ENCODE data around the gene LRRC45. TPM values are rescaled to one million over a fixed set of nuclear protein-coding genes. Genes with fewer than 3 reads are reported as not detected.

LRRC45 gene
- total RNA-seq, 1 donor from 2014 or later: 17.3 TPM

DNA sequence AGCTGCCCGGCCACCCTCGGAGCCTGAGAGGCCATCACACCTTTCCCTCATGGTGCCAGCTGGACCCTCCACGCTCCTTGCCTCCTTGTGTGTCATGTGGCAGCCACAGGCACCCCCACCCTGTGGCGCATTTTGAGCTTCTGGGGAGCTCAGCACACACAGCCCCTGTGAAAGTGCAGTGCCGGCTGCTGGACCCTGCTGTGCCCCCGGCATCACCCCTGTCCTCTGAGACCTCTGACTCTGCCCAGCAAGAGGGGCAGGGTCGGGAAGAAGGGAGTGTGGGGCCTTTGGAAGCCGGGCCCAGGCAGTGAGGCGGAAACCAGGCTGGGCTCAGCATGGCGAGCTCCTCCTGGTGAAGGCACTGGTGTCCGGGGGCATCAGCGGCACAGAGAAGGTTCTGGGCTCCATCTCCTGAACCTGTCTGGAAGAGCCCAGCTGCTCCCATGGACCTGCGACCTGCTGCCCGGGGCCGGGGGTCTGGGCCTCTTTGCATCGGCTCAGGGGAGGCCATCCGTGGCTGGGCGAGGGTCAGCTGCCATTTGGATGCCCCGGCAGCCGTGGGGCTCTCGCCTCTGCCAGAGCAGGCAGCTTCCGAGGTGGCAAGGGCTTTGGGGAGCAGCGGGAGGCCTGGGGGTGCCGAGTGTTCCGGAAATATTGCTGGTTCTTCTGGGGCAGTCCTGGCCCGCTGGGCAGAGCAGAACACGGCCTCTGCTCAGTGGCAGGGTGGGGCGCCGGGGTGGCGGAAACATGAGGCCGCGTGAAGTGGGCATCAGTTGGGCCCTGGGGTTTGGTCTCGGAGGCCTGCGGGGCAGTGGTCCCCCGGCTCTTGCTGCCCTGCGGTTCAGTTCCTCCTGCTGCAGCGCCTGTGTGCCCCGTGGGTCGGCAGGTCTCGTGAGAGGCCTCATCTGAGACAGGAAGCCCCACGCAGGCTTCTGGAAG, 18.3 kb upstream of the LRRC45 start:
- Histone ChIP-seq H3K36me3 (no peaks in the 10 kb centered on the region), H3K9me3 (no peaks in the 10 kb centered on the region), H3K27me3 (ENCODE audit: low read depth) (no peaks in the 10 kb centered on the region), H3K4me1 (peaks cover 12% of the 10 kb centered on the region), H3K27ac (no peak overlapping the region), H3K4me3 (no peak overlapping the region)
- DNase-seq: no peak
- no peak for TF ChIP-seq CTCF (IDR thresholded peaks at IDR 0.05)
- no peak for ATAC-seq
- intact Hi-C loops (cut with DNase I): no loop called here

GRCh38 chr17:82005701-82006348, 17.3 kb upstream of the LRRC45 start:
- Histone ChIP-seq H3K27me3 (ENCODE audit: low read depth) (no peaks in the 10 kb centered on the region), H3K4me1 (peaks cover 12% of the 10 kb centered on the region), H3K27ac (no peak overlapping the region), H3K4me3 (no peak overlapping the region), H3K9me3 (no peaks in the 10 kb centered on the region), H3K36me3 (no peaks in the 10 kb centered on the region)
- DNase-seq (no peak), ATAC-seq (no peak)
- TF ChIP-seq CTCF (IDR thresholded peaks at IDR 0.05): no peak
- intact Hi-C loops (cut with DNase I): no loop called here

- intact Hi-C loops (cut with DNase I): no loop called here
Measured at GRCh38 chr17:82006468-82007227, 16.5 kb upstream of the LRRC45 start.

DNA sequence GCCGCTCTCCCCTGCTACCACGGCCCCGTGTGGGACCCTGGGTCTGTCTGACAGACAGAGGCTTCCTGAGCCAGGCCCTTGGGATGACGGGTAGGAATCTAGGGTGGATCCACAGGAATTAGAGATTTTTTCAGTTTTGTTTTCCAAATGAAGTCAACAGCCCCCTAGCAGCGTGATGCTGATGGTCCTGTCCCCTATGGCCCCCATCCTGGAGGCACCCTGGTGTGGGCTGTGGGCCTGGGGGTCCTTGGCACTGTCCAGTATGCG, 15.9 kb upstream of the LRRC45 start:
- Histone ChIP-seq H3K27ac (no peak overlapping the region), H3K36me3 (peaks cover 9% of the 10 kb centered on the region), H3K9me3 (no peaks in the 10 kb centered on the region), H3K4me3 (no peak overlapping the region), H3K27me3 (ENCODE audit: low read depth) (no peaks in the 10 kb centered on the region), H3K4me1 (peaks cover 12% of the 10 kb centered on the region)
- TF ChIP-seq CTCF (IDR thresholded peaks at IDR 0.05): no peak
- ATAC-seq (no peak), DNase-seq (no peak)
- intact Hi-C loops (cut with DNase I): no loop called here

More at GRCh38 chr17:82006468-82007227, 16.5 kb upstream of the LRRC45 start:
- peaks cover 4% of the 10 kb centered on the region for H3K36me3 ChIP-seq
- ATAC-seq (no peak), DNase-seq (no peak)
- no peaks in the 10 kb centered on the region for H3K27me3 ChIP-seq (ENCODE audit: low read depth)
- no peak overlapping the region for H3K4me3 ChIP-seq
- H3K4me1 ChIP-seq: peaks cover 12% of the 10 kb centered on the region
- no peak overlapping the region for H3K27ac ChIP-seq
- no peak for TF ChIP-seq CTCF (IDR thresholded peaks at IDR 0.05)
- H3K9me3 ChIP-seq: no peaks in the 10 kb centered on the region

DNA sequence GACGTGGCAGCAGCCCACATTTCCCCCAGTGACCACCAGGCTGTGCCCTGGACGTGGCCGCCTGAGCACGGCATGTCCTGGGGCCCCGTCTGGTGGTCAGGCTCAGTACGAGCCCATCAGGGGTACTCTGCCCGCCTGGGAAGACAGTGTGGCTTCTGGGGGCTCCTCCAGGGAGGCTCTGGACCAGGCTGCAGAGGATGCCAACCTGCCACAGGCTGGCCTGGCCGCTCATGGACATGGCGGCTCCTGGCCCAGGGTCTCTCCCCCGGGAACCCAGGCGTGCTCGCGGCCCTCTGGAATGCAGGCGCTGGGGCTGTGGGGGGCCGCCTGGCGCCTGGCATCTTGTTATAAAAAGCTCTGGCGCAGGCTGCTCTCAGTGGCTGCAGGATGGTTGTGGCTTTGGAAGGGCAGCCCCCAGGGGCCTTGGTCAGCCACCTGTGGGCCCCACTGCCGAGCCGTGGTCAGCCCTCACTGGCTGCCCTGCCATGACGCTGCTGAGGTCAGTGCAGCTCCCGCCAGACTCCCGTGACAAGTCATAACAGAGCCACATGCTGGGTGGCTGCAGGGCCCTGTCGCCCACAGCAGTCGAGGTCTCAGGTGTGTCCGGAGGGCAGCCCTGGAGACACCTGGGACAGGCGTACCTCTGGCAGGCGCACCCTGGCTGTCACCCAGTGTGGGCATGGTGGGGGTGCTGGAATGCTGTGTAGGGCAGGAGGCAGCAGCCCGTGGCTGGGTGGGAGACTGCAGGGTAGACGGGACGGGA, 15.4 kb upstream of the LRRC45 start:
- no peak for TF ChIP-seq CTCF (IDR thresholded peaks at IDR 0.05)
- Histone ChIP-seq H3K27me3 (ENCODE audit: low read depth) (no peaks in the 10 kb centered on the region), H3K27ac (no peak overlapping the region), H3K4me1 (peaks cover 12% of the 10 kb centered on the region), H3K36me3 (peaks cover 10% of the 10 kb centered on the region), H3K9me3 (no peaks in the 10 kb centered on the region), H3K4me3 (no peak overlapping the region)
- ATAC-seq: no peak
- no peak for DNase-seq
- intact Hi-C loops (cut with DNase I): no loop called here
